Thoracic aorta (tissue), 2 donors: ENCODE results near the gene FAM240B. TPM values are rescaled to one million over a fixed set of nuclear protein-coding genes. Genes with fewer than 3 reads are reported as not detected.

Source experiments
- ATAC-seq: fragments of 150-250 bp; one replicate; pipeline ENCODE4 v1.8.0; 2017; ENCODE audit warnings: low read depth; ENCODE audit not compliant: insufficient number of reproducible peaks, low FRiP score
- DNase-seq: peaks from one replicate; pipeline ENCODE4 v3.0.0-alpha.2; 2020; ENCODE audit warnings: low spot score
- H3K27ac ChIP-seq, 2 donors: fragments of 200-600 bp; sonication (generic); 1 replicate in 1 of 2; 2 replicates in 1 of 2; pipeline ENCODE4 v1.5.1; 2016; ENCODE audit warnings: mild to moderate bottlenecking in 2 of 2, moderate library complexity in 2 of 2
- H3K27me3 ChIP-seq: fragments of 200-600 bp; sonication (generic); replicated peaks from 2 replicates; pipeline ENCODE4 v1.6.0; 2016; ENCODE audit warnings: mild to moderate bottlenecking; ENCODE audit not compliant: insufficient read depth
- H3K36me3 ChIP-seq: fragments of 200-600 bp; sonication (generic); one replicate; pipeline ENCODE4 v1.5.1; 2016
- H3K4me1 ChIP-seq, 2 donors: fragments of 200-600 bp; sonication (generic); 1 replicate in 1 of 2; 2 replicates in 1 of 2; pipeline versions ENCODE4 v1.5.1 to v1.6.0; 2016; ENCODE audit warnings: low read depth in 2 of 2, mild to moderate bottlenecking in 1 of 2; ENCODE audit not compliant: control insufficient read depth in 1 of 2
- H3K4me3 ChIP-seq: fragments of 200-600 bp; sonication (generic); 2 replicates; pipeline ENCODE4 v1.5.1; 2016; ENCODE audit warnings: mild to moderate bottlenecking
- H3K9me3 ChIP-seq: fragments of 200-600 bp; sonication (generic); 2 replicates; pipeline ENCODE4 v1.5.1; 2016
- total RNA-seq, 2 donors: library from RNA; depleted of rRNA; stranded (reverse); fragments of >200 nt; gene quantifications; one replicate each; pipeline versions ENCODE4 v1.1.0 to v1.2.3, GENCODE V29; 2016
- TF ChIP-seq, protein P1 (sequence below): fragments of 200-600 bp; sonication (generic); IDR thresholded peaks from one replicate; pipeline ENCODE4 v1.5.1; 2019; ENCODE audit warnings: antibody characterized with exemption

Gene FAM240B
- total RNA-seq, 2 donors from 2014 or later: not detected

DNA sequence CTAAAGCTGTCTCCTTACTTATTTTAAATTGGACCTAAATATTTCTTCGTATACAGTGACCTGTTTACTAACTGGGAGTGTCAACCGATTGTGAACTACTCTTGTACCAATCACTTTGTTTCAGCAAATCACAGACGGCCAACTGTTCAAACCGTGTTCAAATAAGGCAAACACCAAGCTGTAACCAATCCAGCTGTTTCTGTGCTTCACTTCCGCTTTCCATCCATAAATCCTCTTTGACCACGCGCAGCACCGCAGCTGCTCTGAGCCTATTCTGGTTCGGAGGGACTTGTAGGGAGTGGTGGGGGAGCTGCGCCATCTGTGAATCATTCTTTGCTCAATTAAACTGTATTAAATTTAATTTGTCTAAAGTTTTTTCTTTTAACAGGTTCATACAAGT, 4.8 kb upstream of the FAM240B start:
- ATAC-seq: no peak
- Histone ChIP-seq H3K9me3 (no peaks in the 10 kb centered on the region), H3K4me3 (no peak overlapping the region), H3K27me3 (no peaks in the 10 kb centered on the region), H3K27ac (no peak overlapping the region), H3K4me1 (no peaks in the 10 kb centered on the region), H3K36me3 (no peaks in the 10 kb centered on the region)
- TF ChIP-seq, protein P1, sequence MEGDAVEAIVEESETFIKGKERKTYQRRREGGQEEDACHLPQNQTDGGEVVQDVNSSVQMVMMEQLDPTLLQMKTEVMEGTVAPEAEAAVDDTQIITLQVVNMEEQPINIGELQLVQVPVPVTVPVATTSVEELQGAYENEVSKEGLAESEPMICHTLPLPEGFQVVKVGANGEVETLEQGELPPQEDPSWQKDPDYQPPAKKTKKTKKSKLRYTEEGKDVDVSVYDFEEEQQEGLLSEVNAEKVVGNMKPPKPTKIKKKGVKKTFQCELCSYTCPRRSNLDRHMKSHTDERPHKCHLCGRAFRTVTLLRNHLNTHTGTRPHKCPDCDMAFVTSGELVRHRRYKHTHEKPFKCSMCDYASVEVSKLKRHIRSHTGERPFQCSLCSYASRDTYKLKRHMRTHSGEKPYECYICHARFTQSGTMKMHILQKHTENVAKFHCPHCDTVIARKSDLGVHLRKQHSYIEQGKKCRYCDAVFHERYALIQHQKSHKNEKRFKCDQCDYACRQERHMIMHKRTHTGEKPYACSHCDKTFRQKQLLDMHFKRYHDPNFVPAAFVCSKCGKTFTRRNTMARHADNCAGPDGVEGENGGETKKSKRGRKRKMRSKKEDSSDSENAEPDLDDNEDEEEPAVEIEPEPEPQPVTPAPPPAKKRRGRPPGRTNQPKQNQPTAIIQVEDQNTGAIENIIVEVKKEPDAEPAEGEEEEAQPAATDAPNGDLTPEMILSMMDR: no peak
- DNase-seq: no peak

DNA sequence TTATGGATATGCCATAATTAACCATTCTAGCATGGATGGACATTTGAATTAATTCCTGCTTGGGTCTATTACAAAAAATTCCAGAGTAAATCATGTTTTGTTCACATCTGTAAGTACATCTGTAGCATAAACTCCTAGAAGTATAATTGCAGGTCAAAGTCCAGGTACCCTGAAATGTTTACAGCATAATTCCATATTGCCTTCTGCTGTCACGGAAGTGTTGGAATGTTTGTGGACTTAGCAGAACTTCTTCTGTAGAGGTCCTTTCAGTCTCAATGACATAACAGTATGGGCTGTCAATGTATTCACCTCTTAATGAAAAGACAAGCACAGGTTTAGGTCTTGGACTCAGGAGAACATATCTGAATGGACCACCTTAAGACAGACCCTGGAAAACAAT, 1.8 kb downstream of the FAM240B start:
- H3K4me1 ChIP-seq: no peaks in the 10 kb centered on the region
- TF ChIP-seq, protein P1: no peak
- H3K4me3 ChIP-seq: no peak overlapping the region
- DNase-seq: no peak
- no peak overlapping the region for H3K27ac ChIP-seq
- no peak for ATAC-seq
- H3K36me3 ChIP-seq: no peaks in the 10 kb centered on the region
- no peaks in the 10 kb centered on the region for H3K9me3 ChIP-seq
- H3K27me3 ChIP-seq: no peaks in the 10 kb centered on the region

DNA sequence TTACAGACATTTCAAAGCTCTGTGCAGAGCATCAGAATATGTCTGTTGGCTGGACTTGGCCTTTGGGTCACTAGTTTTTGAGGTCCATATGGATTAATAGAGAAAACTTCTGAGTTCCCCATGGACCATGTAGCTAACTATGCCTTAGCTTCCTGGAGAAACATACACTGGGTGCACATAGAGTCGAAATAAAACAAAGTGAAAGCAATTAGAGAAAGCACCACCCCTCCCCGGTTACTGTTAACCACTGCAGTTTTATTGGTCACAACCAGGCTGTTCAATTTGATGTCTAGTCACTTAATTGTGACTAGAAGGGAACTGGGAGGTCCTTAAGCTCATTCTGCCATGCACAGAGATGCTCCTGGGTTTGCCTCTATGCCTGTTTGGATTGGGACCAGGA, 4.2 kb downstream of the FAM240B start:
- Histone ChIP-seq H3K27me3 (no peaks in the 10 kb centered on the region), H3K9me3 (no peaks in the 10 kb centered on the region), H3K36me3 (no peaks in the 10 kb centered on the region), H3K4me1 (no peaks in the 10 kb centered on the region), H3K27ac (no peak overlapping the region), H3K4me3 (no peak overlapping the region)
- no peak for DNase-seq
- no peak for ATAC-seq
- TF ChIP-seq, protein P1: no peak

DNA sequence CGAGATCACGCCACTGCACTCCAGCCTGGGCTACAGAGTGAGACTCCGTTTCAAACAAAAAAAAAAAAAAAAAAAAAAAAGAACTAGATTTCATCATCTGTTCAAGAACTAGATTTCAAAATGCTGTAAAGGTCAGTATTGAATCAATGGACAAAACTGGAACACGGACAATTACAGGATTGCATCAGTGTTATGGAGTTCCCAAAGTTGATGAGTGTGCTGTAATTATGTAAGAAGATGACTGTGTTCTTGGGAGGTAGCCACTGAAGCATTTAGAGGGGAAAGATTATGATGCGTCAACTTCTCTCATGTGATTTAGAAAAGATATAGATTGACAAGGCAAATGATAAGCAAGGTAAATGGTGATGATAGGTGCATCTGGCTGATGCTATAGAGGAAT, 6.5 kb downstream of the FAM240B start:
- H3K27me3 ChIP-seq: no peaks in the 10 kb centered on the region
- no peaks in the 10 kb centered on the region for H3K9me3 ChIP-seq
- no peak for ATAC-seq
- no peak for DNase-seq
- no peaks in the 10 kb centered on the region for H3K36me3 ChIP-seq
- H3K4me1 ChIP-seq: no peaks in the 10 kb centered on the region
- TF ChIP-seq, protein P1: no peak
- H3K4me3 ChIP-seq: no peak overlapping the region
- H3K27ac ChIP-seq: no peak overlapping the region

DNA sequence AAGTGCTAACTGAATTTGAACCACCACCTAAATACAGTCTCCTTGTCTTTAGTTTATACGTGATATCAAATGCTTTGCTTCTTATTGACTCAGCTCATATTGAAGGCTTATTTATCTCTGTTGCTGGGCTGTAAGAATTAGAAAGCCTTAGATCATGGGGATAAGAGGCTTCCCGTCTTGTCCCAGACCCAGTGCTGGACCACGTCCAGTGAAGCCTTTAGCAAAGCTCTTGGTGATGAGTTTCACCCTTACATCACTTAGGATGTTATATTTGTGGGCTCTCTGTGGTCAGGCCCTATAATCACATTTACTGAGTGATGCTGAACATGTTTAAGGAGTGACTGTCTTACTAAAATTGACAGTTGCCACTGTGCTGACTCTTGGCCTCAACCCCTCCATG, 11.2 kb downstream of the FAM240B start:
- Histone ChIP-seq H3K4me3 (no peak overlapping the region), H3K27ac (no peak overlapping the region), H3K9me3 (no peaks in the 10 kb centered on the region), H3K36me3 (no peaks in the 10 kb centered on the region), H3K27me3 (no peaks in the 10 kb centered on the region), H3K4me1 (no peaks in the 10 kb centered on the region)
- ATAC-seq: no peak
- TF ChIP-seq, protein P1: no peak
- DNase-seq: no peak
